Measurements from ENCODE around the gene RPS6KA3.

GRCh38 chrX:20284444-20284843, 17.7 kb upstream of the RPS6KA3 start:
- TF ChIP-seq YY1 (IDR thresholded peaks at IDR 0.05; ENCODE audit: low read depth) (no peak), NFIC (IDR thresholded peaks at IDR 0.05) (no peak), RAD21 (IDR thresholded peaks at IDR 0.05; ENCODE audit: low read depth) (no peak), CEBPB (IDR thresholded peaks at IDR 0.05) (no peak), EP300 (IDR thresholded peaks at IDR 0.05; ENCODE audit: borderline replicate concordance) (no peak), TEAD4 (IDR thresholded peaks at IDR 0.05) (no peak), TAF1 (IDR thresholded peaks at IDR 0.05; ENCODE audit: low read depth) (no peak)
